Measurements from ENCODE around the gene HCFC2.

HCFC2 gene

GRCh38 chr12:104121001-104121400 is 56.7 kb downstream of the HCFC2 start:
- Histone ChIP-seq H3K4me3 (ENCODE audit: low read depth, low read length, poor library complexity, severe bottlenecking) (no peak overlapping the region), H3K4me1 (ENCODE audit: insufficient read depth, low read length, severe bottlenecking) (no peaks in the 10 kb centered on the region), H3K9ac (ENCODE audit: low read length) (no peak overlapping the region), H4K20me1 (ENCODE audit: insufficient read depth, low read length) (no peaks in the 10 kb centered on the region), H3K79me2 (ENCODE audit: insufficient read depth, low read length) (no peaks in the 10 kb centered on the region), H3K4me2 (ENCODE audit: low read length) (no peak overlapping the region), H2AFZ (ENCODE audit: low read length) (no peak overlapping the region), H3K9me2 (ENCODE audit: low read depth, low read length) (no peaks in the 10 kb centered on the region), H3K36me3 (ENCODE audit: insufficient read depth, low read length) (peaks cover 51% of the 10 kb centered on the region), H3K27ac (ENCODE audit: low read depth, low read length, poor library complexity, severe bottlenecking) (no peak overlapping the region), H3K27me3 (ENCODE audit: insufficient read depth, low read length) (no peaks in the 10 kb centered on the region), H3K9me3 (ENCODE audit: low read length) (no peaks in the 10 kb centered on the region), H3F3A (ENCODE audit: insufficient read depth, low read length) (no peaks in the 10 kb centered on the region)
- no peak for TF ChIP-seq EZH2 (IDR thresholded peaks at IDR 0.05; ENCODE audit: borderline replicate concordance, low read length)
- TF ChIP-seq CTCF (IDR thresholded peaks at IDR 0.05; ENCODE audit: low read length): no peak

DNA sequence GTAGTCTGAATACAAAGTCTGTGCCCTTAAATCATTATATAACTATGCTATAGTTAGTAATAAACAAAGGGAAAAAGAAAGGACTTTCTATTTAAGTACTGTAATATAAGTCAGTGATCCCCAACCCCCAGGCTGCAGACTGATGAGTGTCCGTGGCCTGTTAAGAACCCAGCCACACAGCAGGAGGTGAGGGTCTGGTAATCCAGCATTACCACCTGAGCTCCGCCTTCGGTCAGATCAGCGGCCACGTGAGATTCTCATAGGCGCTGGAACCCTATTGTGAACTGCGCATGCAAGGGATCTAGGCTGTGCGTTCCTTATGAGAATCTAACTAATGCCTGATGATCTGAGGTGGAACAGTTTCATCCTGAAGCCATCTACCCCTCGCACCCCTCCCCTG is 58.0 kb downstream of the HCFC2 start:
- no peaks in the 10 kb centered on the region for H3K9me3 ChIP-seq (ENCODE audit: low read length)
- peaks cover 57% of the 10 kb centered on the region for H3K36me3 ChIP-seq (ENCODE audit: insufficient read depth, low read length)
- no peaks in the 10 kb centered on the region for H3F3A ChIP-seq (ENCODE audit: insufficient read depth, low read length)
- no peaks in the 10 kb centered on the region for H3K27me3 ChIP-seq (ENCODE audit: insufficient read depth, low read length)
- H3K27ac ChIP-seq (ENCODE audit: low read depth, low read length, poor library complexity, severe bottlenecking): no peak overlapping the region
- H3K9ac ChIP-seq (ENCODE audit: low read length): no peak overlapping the region
- no peak for TF ChIP-seq CTCF (IDR thresholded peaks at IDR 0.05; ENCODE audit: low read length)
- TF ChIP-seq EZH2 (IDR thresholded peaks at IDR 0.05; ENCODE audit: borderline replicate concordance, low read length): no peak
- no peak overlapping the region for H3K4me3 ChIP-seq (ENCODE audit: low read depth, low read length, poor library complexity, severe bottlenecking)
- H3K79me2 ChIP-seq (ENCODE audit: insufficient read depth, low read length): no peaks in the 10 kb centered on the region
- no peaks in the 10 kb centered on the region for H3K4me1 ChIP-seq (ENCODE audit: insufficient read depth, low read length, severe bottlenecking)
- H4K20me1 ChIP-seq (ENCODE audit: insufficient read depth, low read length): no peaks in the 10 kb centered on the region
- H3K9me2 ChIP-seq (ENCODE audit: low read depth, low read length): no peaks in the 10 kb centered on the region
- H2AFZ ChIP-seq (ENCODE audit: low read length): no peak overlapping the region
- H3K4me2 ChIP-seq (ENCODE audit: low read length): no peak overlapping the region

DNA sequence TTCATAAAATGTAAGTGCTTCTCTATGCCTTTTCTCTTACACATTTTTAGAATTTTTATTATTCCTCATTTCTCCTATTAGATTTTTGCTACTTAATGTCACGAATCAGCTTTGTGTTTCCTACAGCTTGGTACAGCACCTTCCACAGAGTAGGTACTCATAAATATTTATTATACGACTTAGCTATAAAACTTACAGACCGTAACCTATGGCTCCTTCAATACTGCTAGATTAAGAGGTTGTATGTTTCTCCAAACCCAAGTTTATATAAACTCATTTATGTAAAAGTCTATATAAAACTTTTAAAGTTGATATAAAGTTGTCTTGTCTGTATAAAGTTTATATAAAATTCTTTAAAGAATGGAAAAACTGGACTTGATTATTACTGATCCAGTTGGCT is 62.2 kb downstream of the HCFC2 start:
- H3K9ac ChIP-seq (ENCODE audit: low read length): no peak overlapping the region
- H4K20me1 ChIP-seq (ENCODE audit: insufficient read depth, low read length): no peaks in the 10 kb centered on the region
- H3F3A ChIP-seq (ENCODE audit: insufficient read depth, low read length): no peaks in the 10 kb centered on the region
- H2AFZ ChIP-seq (ENCODE audit: low read length): no peak overlapping the region
- H3K27ac ChIP-seq (ENCODE audit: low read depth, low read length, poor library complexity, severe bottlenecking): no peak overlapping the region
- H3K4me3 ChIP-seq (ENCODE audit: low read depth, low read length, poor library complexity, severe bottlenecking): no peak overlapping the region
- no peaks in the 10 kb centered on the region for H3K27me3 ChIP-seq (ENCODE audit: insufficient read depth, low read length)
- H3K4me2 ChIP-seq (ENCODE audit: low read length): no peak overlapping the region
- H3K36me3 ChIP-seq (ENCODE audit: insufficient read depth, low read length): peaks cover 42% of the 10 kb centered on the region
- H3K9me2 ChIP-seq (ENCODE audit: low read depth, low read length): no peaks in the 10 kb centered on the region
- H3K4me1 ChIP-seq (ENCODE audit: insufficient read depth, low read length, severe bottlenecking): no peaks in the 10 kb centered on the region
- no peak for TF ChIP-seq EZH2 (IDR thresholded peaks at IDR 0.05; ENCODE audit: borderline replicate concordance, low read length)
- TF ChIP-seq CTCF (IDR thresholded peaks at IDR 0.05; ENCODE audit: low read length): no peak
- H3K9me3 ChIP-seq (ENCODE audit: low read length): no peaks in the 10 kb centered on the region
- H3K79me2 ChIP-seq (ENCODE audit: insufficient read depth, low read length): peaks cover 3% of the 10 kb centered on the region; the same call in 1 of the 2 replicates
